ENCODE measurements around the gene MGMT.

DNA sequence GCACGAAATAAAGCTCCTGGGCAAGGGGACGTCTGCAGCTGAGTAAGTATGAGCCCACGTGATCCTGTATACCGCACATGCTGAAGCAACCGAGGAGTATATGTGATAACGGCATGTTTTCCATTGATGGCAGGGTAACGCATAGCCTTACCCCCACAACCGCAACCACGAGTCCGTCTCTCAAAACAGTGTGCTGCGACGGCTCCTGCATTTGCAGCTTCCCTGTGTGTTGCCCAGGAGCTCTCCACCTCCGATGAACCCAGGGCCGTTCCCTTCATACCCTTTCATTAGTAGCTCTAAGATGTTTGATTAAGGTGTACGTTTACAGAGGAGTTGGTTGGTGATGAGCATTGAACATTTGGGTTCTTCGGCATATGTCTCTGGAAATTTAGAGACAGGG lies 69.3 kb downstream of the MGMT start:
- TF ChIP-seq ZFX (IDR thresholded peaks at IDR 0.05) (no peak), TCF7L2 (IDR thresholded peaks at IDR 0.05; ENCODE audit: borderline replicate concordance, extremely low read depth, insufficient read depth, insufficient read length) (no peak), EZH2 (IDR thresholded peaks at IDR 0.05) (no peak), EGR1 (IDR thresholded peaks at IDR 0.05; ENCODE audit: low read depth) (no peak), POLR2A (IDR thresholded peaks at IDR 0.05; ENCODE audit: borderline replicate concordance, extremely low read depth, insufficient read depth, insufficient read length) (no peak), POLR2AphosphoS5 (IDR thresholded peaks at IDR 0.05; ENCODE audit: low read depth, low read length) (no peak)
- TF ChIP-seq, protein P1, sequence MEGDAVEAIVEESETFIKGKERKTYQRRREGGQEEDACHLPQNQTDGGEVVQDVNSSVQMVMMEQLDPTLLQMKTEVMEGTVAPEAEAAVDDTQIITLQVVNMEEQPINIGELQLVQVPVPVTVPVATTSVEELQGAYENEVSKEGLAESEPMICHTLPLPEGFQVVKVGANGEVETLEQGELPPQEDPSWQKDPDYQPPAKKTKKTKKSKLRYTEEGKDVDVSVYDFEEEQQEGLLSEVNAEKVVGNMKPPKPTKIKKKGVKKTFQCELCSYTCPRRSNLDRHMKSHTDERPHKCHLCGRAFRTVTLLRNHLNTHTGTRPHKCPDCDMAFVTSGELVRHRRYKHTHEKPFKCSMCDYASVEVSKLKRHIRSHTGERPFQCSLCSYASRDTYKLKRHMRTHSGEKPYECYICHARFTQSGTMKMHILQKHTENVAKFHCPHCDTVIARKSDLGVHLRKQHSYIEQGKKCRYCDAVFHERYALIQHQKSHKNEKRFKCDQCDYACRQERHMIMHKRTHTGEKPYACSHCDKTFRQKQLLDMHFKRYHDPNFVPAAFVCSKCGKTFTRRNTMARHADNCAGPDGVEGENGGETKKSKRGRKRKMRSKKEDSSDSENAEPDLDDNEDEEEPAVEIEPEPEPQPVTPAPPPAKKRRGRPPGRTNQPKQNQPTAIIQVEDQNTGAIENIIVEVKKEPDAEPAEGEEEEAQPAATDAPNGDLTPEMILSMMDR (IDR thresholded peaks at IDR 0.05 in 2 of 3, conservative IDR thresholded peaks at IDR 0.05 in 1 of 3; ENCODE audit: borderline replicate concordance in 1 of 3, insufficient read depth in 1 of 3, low read depth in 2 of 3, low read length in 2 of 3) = no peak
